GM23248 (cell line): ENCODE data around the gene SLC28A3.

Source experiments
- EZH2 ChIP-seq: fragments of 200-600 bp; sonication (generic); IDR thresholded peaks from 2 replicates; pipeline ENCODE4 v1.6.1; 2018; ENCODE audit warnings: antibody characterized with exemption, mild to moderate bottlenecking; ENCODE audit not compliant: insufficient read depth, poor library complexity, severe bottlenecking
- EZH2phosphoT487 ChIP-seq: fragments of 200-600 bp; sonication (generic); IDR thresholded peaks from 2 replicates; pipeline ENCODE4 v1.6.1; 2018; ENCODE audit warnings: antibody characterized with exemption, moderate library complexity, mild to moderate bottlenecking, low read depth; ENCODE audit not compliant: insufficient read depth

DNA sequence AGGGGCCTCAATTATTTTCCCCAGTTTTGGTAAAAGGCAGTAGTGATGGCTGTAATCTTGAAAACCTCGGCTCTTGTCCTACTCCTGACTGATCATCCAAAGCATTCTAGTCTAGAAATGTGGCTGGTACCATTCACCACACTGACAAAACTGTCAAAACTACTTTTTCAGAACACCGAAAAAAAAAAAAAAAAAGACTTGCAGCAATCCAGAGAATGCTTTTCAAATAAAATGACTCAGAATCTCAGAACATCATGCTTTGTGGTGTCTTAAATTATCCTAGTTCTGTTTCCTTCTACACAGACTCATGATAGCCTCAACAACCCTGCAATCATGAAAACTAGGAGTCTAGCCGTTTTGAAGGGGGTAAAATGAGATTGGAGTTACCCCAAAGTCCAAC lies 13.4 kb downstream of the SLC28A3 start:
- TF ChIP-seq EZH2phosphoT487 (no peak), EZH2 (no peak)
